Measurements from ENCODE around the gene COPB2.
A peak's percentile ranks its signal among the peaks of the same experiment; 100 is the strongest.
"Not testable (repeated sequence)": the region's sequence is repeated elsewhere in the genome, so short reads cannot be mapped to it uniquely, and the experiment has no call there.

The COPB2 gene

GRCh38 chr3:139389552-139390368 is at the start of gene COPB2:
TSS of gene COPB2 (minus strand) at chr3:139389647. CDS start at chr3:139389550, 97 bp downstream.
- DNase-seq (ENCODE audit: low read depth) = peak; percentile 96

DNA sequence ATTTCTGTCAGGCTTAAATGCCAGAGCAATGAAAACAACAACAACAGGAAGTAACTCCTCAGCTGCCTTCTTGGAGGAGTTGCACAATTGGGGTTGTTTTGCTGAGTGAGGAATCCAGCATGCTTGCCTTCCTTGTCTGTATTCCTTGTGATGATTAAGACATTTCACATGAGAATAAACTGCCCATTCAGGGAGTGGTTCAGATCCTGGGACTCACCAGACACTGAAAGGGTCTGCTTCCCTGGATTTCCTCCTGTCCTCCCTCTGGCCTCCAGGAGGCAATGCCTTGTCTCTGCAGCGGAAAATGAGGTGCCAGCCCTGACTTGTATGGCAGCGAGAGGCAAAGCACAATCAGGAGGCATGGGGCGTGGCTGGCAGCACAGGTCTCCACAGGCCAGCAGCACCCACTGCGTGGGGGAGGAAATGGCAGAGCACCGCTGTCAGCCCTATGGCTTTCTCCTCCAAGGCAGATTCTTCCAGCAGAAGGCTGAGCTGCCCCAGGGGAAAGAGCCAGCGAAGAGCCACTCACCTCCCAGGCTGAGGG is 45.4 kb upstream of the COPB2 start:
- DNase-seq (ENCODE audit: low read depth) = no peak

DNA sequence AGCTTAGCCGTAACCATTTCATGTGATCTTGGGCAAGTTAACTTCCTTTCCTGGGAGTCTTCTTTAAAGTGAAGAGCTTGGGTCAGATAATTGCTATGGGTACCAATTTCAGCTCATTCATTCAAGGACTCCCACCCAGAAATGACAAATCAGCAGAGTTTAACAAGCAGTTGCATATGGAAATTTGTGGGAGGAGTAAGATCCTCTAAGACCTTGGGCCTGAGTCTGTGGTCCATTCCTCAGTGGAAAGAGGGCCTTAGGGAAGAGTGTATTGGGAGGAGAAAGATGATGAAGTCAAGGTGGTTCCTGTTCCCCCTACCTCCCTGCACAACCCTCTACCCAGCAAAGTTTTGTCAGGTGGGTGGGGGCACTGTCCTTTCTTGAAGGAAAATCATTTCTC is 44.8 kb upstream of the COPB2 start:
- DNase-seq (ENCODE audit: low read depth) = no peak

- DNase-seq (ENCODE audit: low read depth) = no peak
Observed at GRCh38 chr3:139433089-139433488, 43.6 kb upstream of the COPB2 start.

- no peak for DNase-seq (ENCODE audit: low read depth)
Observed at GRCh38 chr3:139430493-139430892, 41.0 kb upstream of the COPB2 start.

GRCh38 chr3:139427283-139428060 is 38.0 kb upstream of the COPB2 start:
- no peak for DNase-seq (ENCODE audit: low read depth)

- no peak for DNase-seq (ENCODE audit: low read depth)
Observed at GRCh38 chr3:139425745-139426400, 36.4 kb upstream of the COPB2 start.

- DNase-seq (ENCODE audit: low read depth) = no peak
Observed at GRCh38 chr3:139423232-139423631, 33.8 kb upstream of the COPB2 start.

DNA sequence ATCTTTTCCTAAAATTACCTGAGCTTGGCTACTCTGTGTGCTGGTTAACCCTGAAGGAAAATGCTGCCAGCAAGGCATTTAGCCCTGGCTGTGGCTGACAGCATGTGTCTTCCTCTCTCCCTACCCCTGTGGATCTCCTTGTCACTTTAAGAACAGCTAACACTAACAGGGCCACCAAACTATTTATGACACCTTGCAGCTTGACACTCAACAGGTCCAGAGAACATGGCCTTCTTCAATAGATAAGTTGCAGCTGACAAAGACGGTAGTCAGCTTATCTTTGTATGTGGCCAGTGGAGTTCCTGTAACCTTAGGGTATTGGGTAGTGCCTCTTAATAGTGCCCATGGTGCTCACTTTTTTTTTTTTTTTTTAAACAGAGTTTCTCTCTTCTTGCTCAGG is 32.0 kb upstream of the COPB2 start:
- DNase-seq (ENCODE audit: low read depth) = no peak

- DNase-seq (ENCODE audit: low read depth) = no peak
Observed at GRCh38 chr3:139421040-139421439, 31.6 kb upstream of the COPB2 start.

- no peak for DNase-seq (ENCODE audit: low read depth)
Observed at GRCh38 chr3:139418144-139418543, 28.7 kb upstream of the COPB2 start.

DNA sequence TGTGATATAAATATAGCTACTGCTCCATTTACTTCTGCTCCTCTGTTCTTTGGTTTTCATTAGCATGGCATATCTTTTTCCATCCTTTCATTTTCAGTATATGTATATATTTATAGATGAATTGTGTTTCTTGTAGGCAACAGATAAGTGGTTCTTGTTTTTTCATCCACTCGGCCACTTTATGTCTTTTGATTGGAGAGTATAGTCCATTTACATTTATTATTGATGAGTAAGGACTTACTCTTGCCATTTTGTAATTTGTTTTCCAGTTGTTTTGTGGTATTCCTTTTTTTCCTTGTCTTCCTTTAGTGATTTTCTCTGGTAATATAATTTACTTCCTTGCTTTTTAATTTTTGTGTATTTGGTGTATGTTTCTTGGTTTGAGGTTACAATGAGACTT is 26.8 kb upstream of the COPB2 start:
- DNase-seq (ENCODE audit: low read depth) = no peak

- no peak for DNase-seq (ENCODE audit: low read depth)
Observed at GRCh38 chr3:139414608-139415224, 25.3 kb upstream of the COPB2 start.

GRCh38 chr3:139412891-139413290 is 23.4 kb upstream of the COPB2 start:
- not testable (repeated sequence) for DNase-seq (ENCODE audit: low read depth)

DNA sequence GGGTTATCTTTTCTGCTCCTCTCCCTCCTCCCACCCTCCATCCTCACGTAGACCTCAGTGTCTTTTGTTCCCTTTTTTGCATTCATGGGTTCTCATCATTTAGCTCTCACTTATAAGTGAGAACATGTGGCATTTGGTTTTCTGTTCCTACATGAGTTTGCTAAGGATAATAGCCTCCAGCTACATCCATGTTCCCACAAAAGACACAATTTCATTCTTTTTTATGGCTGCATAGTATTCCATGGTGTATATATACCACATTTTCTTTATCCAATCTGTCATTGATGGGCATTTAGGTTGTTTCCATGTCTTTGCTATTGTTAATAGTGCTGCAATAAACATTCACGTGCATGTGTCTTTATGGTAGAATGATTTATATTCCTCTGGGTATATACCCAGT is 11.7 kb upstream of the COPB2 start:
- DNase-seq (ENCODE audit: low read depth) = not testable (repeated sequence)

DNA sequence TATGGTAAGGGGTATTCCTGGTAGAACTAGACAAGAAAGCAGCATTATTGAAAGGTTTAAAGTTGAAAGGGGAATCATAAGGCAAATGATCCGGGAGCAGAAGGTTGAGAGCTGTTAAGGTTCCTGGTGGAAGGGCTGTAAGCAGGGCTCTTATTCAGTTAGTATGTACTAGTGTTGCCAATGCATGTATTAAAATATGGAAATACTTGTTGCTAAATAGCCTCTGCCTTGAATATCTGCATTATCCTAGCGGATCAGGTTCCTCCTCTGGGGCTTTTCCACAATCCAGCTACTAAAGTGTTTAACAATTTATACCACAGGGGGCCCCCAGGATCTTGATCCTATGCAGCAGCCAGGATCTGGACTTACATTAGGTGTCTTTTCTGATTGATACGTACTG is 7.3 kb upstream of the COPB2 start:
- no peak for DNase-seq (ENCODE audit: low read depth)

GRCh38 chr3:139394116-139394515 is 4.7 kb upstream of the COPB2 start:
- DNase-seq (ENCODE audit: low read depth) = no peak

DNA sequence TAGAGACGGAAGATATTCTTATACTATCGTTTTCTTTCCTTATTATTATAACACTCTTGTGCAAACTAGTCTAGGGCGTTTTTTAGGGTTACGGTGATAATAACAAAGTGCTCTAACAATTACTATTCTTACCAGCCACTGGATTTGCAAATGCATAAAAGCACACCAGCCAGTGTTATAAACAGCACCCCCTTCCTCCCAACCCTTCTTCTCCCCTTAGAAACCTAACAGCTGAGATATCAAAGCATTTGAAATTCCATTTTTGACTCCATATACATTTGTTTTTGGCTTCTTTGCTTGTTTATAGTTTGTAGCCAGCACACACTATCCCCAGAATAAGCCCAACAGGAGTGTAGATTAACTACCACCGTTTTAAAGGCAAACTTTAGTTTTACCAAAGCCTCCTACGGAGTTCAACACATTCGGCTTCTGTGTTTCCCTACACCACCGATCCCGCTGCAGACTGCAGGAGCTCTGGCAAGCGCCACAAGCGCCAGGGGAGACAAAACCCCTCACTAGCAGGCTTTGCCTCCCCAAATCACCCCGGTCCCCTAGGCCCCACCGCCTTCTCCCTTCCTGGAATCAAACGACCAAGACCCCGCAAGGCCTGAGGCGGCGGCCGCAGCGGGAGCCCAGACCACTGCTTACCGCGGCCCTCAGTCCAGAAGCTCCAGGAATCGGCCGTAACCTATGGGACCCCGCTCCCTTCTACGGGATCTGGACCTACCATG is 461 bp downstream of the COPB2 start:
- no peak for DNase-seq (ENCODE audit: low read depth)

- DNase-seq (ENCODE audit: low read depth) = no peak
Observed at GRCh38 chr3:139388077-139388476, 1.4 kb downstream of the COPB2 start.

DNA sequence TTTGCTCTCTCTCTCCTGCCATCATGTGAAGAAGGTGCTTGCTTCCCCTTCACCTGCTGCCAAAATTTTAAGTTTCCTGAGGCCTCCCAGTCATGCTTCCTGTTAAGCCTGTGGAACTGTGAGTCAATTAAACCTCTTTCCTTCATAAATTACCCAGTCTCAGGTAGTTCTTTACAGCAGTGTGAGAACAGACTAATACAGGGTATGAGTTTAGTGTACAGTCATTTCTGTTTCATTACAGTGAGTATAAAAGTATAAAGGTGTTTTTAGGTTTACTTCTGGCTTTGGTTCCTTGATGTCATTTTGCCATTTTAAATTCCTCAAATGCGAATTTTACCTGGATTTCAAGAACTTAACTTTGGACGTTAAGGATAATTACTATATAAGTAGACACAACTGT is 7.2 kb downstream of the COPB2 start:
- DNase-seq (ENCODE audit: low read depth) = not testable (repeated sequence)

- DNase-seq (ENCODE audit: low read depth) = no peak
Observed at GRCh38 chr3:139380575-139380974, 8.9 kb downstream of the COPB2 start.
